ENCODE results near the gene SNRNP200.

The SNRNP200 gene

DNA sequence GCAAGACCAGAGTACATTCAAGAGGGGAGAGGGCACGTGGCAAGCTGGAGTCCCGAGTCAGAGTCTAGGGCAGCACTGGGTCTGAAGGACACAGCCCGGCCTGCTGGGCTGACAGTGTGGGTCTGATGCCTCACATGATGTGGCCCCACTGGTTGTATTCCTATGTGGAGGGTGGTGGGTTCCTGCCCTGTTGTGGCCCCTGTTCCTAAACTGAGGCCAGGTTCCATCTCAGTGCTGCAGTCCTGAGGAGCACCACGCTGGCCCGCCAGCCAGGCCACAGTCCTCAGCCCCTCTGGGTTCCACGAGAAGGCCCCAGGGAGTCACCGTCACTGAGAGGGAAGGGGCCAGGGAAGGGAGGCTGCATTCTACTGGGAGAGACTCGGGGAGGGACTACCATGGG is 52.8 kb downstream of the SNRNP200 start:
- H3K27ac ChIP-seq (ENCODE audit: extremely low read depth, low read depth, low read length): no peak overlapping the region
- POLR2A ChIA-PET: no interaction called here
- CTCF ChIA-PET: no interaction called here
- TF ChIP-seq SCRT1 (tag by site-specific recombination; IDR thresholded peaks at IDR 0.05; ENCODE audit: borderline replicate concordance): no peak
- no peak for TF ChIP-seq PRDM1 (tag by site-specific recombination; IDR thresholded peaks at IDR 0.05)
- TF ChIP-seq ZNF23 (tag by site-specific recombination; IDR thresholded peaks at IDR 0.05; ENCODE audit: borderline replicate concordance): no peak
- no peak for TF ChIP-seq ZNF292 (tag by site-specific recombination; IDR thresholded peaks at IDR 0.05; ENCODE audit: borderline replicate concordance, low read depth)
- no peak for TF ChIP-seq BCL11A (tag by site-specific recombination; IDR thresholded peaks at IDR 0.05; ENCODE audit: low read depth)
- TF ChIP-seq ZNF335 (tag by site-specific recombination; conservative IDR thresholded peaks at IDR 0.05): no peak
- no peak for TF ChIP-seq ZNF791 (tag by site-specific recombination; IDR thresholded peaks at IDR 0.05)
- no peak for TF ChIP-seq ZNF596 (tag by site-specific recombination; IDR thresholded peaks at IDR 0.05)
- TF ChIP-seq ZNF112 (tag by site-specific recombination; IDR thresholded peaks at IDR 0.05): no peak
- TF ChIP-seq, protein P1, sequence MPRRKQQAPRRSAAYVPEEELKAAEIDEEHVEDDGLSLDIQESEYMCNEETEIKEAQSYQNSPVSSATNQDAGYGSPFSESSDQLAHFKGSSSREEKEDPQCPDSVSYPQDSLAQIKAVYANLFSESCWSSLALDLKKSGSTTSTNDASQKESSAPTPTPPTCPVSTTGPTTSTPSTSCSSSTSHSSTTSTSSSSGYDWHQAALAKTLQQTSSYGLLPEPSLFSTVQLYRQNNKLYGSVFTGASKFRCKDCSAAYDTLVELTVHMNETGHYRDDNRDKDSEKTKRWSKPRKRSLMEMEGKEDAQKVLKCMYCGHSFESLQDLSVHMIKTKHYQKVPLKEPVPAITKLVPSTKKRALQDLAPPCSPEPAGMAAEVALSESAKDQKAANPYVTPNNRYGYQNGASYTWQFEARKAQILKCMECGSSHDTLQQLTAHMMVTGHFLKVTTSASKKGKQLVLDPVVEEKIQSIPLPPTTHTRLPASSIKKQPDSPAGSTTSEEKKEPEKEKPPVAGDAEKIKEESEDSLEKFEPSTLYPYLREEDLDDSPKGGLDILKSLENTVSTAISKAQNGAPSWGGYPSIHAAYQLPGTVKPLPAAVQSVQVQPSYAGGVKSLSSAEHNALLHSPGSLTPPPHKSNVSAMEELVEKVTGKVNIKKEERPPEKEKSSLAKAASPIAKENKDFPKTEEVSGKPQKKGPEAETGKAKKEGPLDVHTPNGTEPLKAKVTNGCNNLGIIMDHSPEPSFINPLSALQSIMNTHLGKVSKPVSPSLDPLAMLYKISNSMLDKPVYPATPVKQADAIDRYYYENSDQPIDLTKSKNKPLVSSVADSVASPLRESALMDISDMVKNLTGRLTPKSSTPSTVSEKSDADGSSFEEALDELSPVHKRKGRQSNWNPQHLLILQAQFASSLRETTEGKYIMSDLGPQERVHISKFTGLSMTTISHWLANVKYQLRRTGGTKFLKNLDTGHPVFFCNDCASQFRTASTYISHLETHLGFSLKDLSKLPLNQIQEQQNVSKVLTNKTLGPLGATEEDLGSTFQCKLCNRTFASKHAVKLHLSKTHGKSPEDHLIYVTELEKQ (tag by site-specific recombination; IDR thresholded peaks at IDR 0.05; ENCODE audit: borderline replicate concordance): no peak
- peaks cover 13 to 50% of the 10 kb centered on the region in 2 experiments; a peak in 2 of 3 replicates for H3K36me3 ChIP-seq (ENCODE audit: control insufficient read depth in 2 of 2, insufficient read depth in 1 of 2, low read length in 2 of 2)
- no peaks in the 10 kb centered on the region for H3K9me3 ChIP-seq (ENCODE audit: control insufficient read depth, insufficient read depth, low read depth, low read length)
- H3K4me1 ChIP-seq (ENCODE audit: control insufficient read depth, insufficient read depth, low read length): no peaks in the 10 kb centered on the region
- H3K4me3 ChIP-seq (ENCODE audit: low read depth, low read length): no peak overlapping the region

DNA sequence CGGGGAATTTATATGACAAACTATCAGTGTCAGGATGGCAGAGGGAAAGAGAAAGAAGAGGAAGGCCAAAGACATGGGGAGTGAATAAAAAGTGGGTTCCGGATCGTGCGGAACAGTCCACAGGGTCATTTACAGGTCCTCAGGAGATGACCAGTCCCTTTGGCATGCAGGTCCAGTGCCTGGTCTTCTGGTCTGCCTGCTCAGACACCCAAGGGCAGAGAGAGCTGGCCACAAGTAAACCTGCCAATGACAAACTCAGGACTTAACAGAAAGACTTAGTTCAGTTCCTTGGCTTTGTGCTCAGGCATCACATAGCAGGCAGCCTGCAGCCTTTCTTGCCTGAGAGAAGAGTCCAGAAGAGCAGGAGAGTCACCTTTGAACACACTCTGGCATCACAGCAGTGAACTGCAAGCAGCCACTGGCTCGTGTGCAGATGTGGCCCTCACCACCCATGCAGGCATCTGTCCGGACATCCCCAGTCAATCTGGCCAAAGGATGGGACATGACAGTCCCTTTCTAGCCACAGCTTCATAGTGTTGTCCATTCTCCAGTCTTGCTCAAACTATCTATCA is 53.5 kb downstream of the SNRNP200 start:
- Histone ChIP-seq H3K4me3 (ENCODE audit: low read depth, low read length) (no peak overlapping the region), H3K9me3 (ENCODE audit: control insufficient read depth, insufficient read depth, low read depth, low read length) (no peaks in the 10 kb centered on the region), H3K27ac (ENCODE audit: extremely low read depth, low read depth, low read length) (no peak overlapping the region), H3K4me1 (ENCODE audit: control insufficient read depth, insufficient read depth, low read length) (no peaks in the 10 kb centered on the region), H3K36me3 (ENCODE audit: control insufficient read depth in 2 of 2, insufficient read depth in 1 of 2, low read length in 2 of 2) (peaks cover 13 to 48% of the 10 kb centered on the region in 2 experiments; a peak in 2 of 3 replicates)
- TF ChIP-seq SP7 (tag by site-specific recombination; IDR thresholded peaks at IDR 0.05) (no peak; the same call in 1 of the 2 replicates), ZFP69B (tag by site-specific recombination; IDR thresholded peaks at IDR 0.05) (peak; percentile 36; the same call in 1 of the 2 replicates), ZNF571 (tag by site-specific recombination; IDR thresholded peaks at IDR 0.05) (no peak), ZNF157 (tag by site-specific recombination; IDR thresholded peaks at IDR 0.05) (no peak), ZNF677 (tag by site-specific recombination; IDR thresholded peaks at IDR 0.05) (no peak), SP2 (tag by site-specific recombination; IDR thresholded peaks at IDR 0.05) (no peak), ZNF610 (tag by site-specific recombination; IDR thresholded peaks at IDR 0.05; ENCODE audit: borderline replicate concordance) (no peak), ZBTB17 (tag by site-specific recombination; IDR thresholded peaks at IDR 0.05) (peak; percentile 65), MYNN (tag by site-specific recombination; IDR thresholded peaks at IDR 0.05; ENCODE audit: borderline replicate concordance) (no peak)
- TF ChIP-seq, protein P2, sequence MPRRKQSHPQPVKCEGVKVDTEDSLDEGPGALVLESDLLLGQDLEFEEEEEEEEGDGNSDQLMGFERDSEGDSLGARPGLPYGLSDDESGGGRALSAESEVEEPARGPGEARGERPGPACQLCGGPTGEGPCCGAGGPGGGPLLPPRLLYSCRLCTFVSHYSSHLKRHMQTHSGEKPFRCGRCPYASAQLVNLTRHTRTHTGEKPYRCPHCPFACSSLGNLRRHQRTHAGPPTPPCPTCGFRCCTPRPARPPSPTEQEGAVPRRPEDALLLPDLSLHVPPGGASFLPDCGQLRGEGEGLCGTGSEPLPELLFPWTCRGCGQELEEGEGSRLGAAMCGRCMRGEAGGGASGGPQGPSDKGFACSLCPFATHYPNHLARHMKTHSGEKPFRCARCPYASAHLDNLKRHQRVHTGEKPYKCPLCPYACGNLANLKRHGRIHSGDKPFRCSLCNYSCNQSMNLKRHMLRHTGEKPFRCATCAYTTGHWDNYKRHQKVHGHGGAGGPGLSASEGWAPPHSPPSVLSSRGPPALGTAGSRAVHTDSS (tag by site-specific recombination; IDR thresholded peaks at IDR 0.05): peak; percentile 37; the same call in 1 of the 2 replicates
- TF ChIP-seq, protein P3, sequence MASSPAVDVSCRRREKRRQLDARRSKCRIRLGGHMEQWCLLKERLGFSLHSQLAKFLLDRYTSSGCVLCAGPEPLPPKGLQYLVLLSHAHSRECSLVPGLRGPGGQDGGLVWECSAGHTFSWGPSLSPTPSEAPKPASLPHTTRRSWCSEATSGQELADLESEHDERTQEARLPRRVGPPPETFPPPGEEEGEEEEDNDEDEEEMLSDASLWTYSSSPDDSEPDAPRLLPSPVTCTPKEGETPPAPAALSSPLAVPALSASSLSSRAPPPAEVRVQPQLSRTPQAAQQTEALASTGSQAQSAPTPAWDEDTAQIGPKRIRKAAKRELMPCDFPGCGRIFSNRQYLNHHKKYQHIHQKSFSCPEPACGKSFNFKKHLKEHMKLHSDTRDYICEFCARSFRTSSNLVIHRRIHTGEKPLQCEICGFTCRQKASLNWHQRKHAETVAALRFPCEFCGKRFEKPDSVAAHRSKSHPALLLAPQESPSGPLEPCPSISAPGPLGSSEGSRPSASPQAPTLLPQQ (tag by site-specific recombination; IDR thresholded peaks at IDR 0.05): 0 out of 2 replicates have a peak, but pooled peaks have one; percentile 39
- POLR2A ChIA-PET: no interaction called here
- CTCF ChIA-PET: interaction anchor here (0.6 kb wide), 1 partner anchor 13 kb away, joined by 3 read pairs; no protein-coding TSS in a partner anchor
